B cell (primary cell): ENCODE measurements around the gene HBS1L. TPM values are rescaled to one million over a fixed set of nuclear protein-coding genes. Genes with fewer than 3 reads are reported as not detected.

Source experiments
- ATAC-seq: fragments of 200-7000 bp; cut with Tn5 transposase; one replicate; pipeline ENCODE4 v1.10.0; 2021; ENCODE audit warnings: low read depth, mild to moderate bottlenecking, moderate number of reproducible peaks, moderate library complexity
- CTCF ChIA-PET: fragments of 350-600 bp; sonication (Branson Sonifier 250); formaldehyde crosslinking; loops from one replicate; lab custom pipeline; 2021; ENCODE audit warnings: antibody characterized with exemption, inconsistent platforms; lab: Charles Lee
- POLR2A ChIA-PET: fragments of 350-600 bp; sonication (Branson Sonifier 250); formaldehyde crosslinking; loops from one replicate; lab custom pipeline; 2021; ENCODE audit warnings: antibody characterized with exemption; lab: Charles Lee
- DNase-seq: peaks from one replicate; pipeline ENCODE4 v3.0.0; 2013
- H2AFZ ChIP-seq: 2 replicates; pipeline ENCODE4 v1.6.1; 2012; ENCODE audit warnings: mild to moderate bottlenecking, low read depth, low read length; ENCODE audit not compliant: insufficient read depth, poor library complexity, severe bottlenecking
- H3K27ac ChIP-seq, 2 donors: 1 replicate in 1 of 2; 2 replicates in 1 of 2; pipeline ENCODE4 v1.5.1; 2012 to 2013; ENCODE audit warnings: low read length in 2 of 2, mild to moderate bottlenecking in 2 of 2, moderate library complexity in 1 of 2
- H3K27me3 ChIP-seq, 4 experiments: fragments of 200-600 bp in 1 of 4; sonication (generic) in 1 of 4; replicated peaks in 1 of 4; 1 replicate in 2 of 4; 2 replicates in 2 of 4; pipeline versions ENCODE4 v1.6.1 to v1.7.0; 2013 to 2016; ENCODE audit warnings: low read length in 3 of 4, mild to moderate bottlenecking in 2 of 4, mixed read lengths in 1 of 4, moderate library complexity in 1 of 4; ENCODE audit not compliant: insufficient read depth in 4 of 4, control insufficient read depth in 3 of 4; ENCODE audit errors: control extremely low read depth in 1 of 4
- H3K36me3 ChIP-seq, 2 experiments: replicated peaks in 1 of 2; 1 replicate in 1 of 2; 2 replicates in 1 of 2; pipeline versions ENCODE4 v1.6.1 to v1.7.1; 2013; ENCODE audit warnings: low read length in 1 of 2; ENCODE audit not compliant: insufficient read depth in 2 of 2, control insufficient read depth in 1 of 2; ENCODE audit errors: control extremely low read depth in 1 of 2, extremely low read depth in 1 of 2
- H3K4me1 ChIP-seq, 2 donors: fragments of 200-600 bp in 1 of 2; sonication (generic) in 1 of 2; 1 replicate in 1 of 2; 2 replicates in 1 of 2; pipeline versions ENCODE4 v1.5.1 to v1.6.1; 2013 to 2017; ENCODE audit warnings: low read length in 2 of 2; ENCODE audit not compliant: control insufficient read depth in 2 of 2, insufficient read depth in 2 of 2
- H3K4me2 ChIP-seq: replicated peaks from 2 replicates; pipeline ENCODE3; 2012; ENCODE audit warnings: mild to moderate bottlenecking, low read depth, low read length; ENCODE audit not compliant: poor library complexity, severe bottlenecking
- H3K4me3 ChIP-seq, 5 experiments: fragments of 200-600 bp in 1 of 5; sonication (generic) in 1 of 5; 1 replicate in 3 of 5; 2 replicates in 2 of 5; pipeline versions ENCODE4 v1.5.1 to v1.7.0; 2011 to 2016; ENCODE audit warnings: low read length in 4 of 5, mild to moderate bottlenecking in 4 of 5, low read depth in 2 of 5, control low read depth in 1 of 5, moderate library complexity in 1 of 5; ENCODE audit not compliant: insufficient read depth in 1 of 5; ENCODE audit errors: control extremely low read depth in 1 of 5, extremely low read depth in 1 of 5
- H3K79me2 ChIP-seq: fragments of 200-600 bp; sonication (generic); one replicate; pipeline ENCODE4 v1.6.0; 2016; ENCODE audit warnings: low read length; ENCODE audit not compliant: control insufficient read depth, insufficient read depth
- H3K9ac ChIP-seq: fragments of 200-600 bp; sonication (generic); 2 replicates; pipeline ENCODE4 v1.6.1; 2017; ENCODE audit warnings: mild to moderate bottlenecking, low read length, moderate library complexity
- H3K9me3 ChIP-seq, 3 donors: one replicate each; pipeline versions ENCODE4 v1.6.1 to v1.7.1; 2013; ENCODE audit warnings: low read length in 2 of 3; ENCODE audit not compliant: control insufficient read depth in 2 of 3, insufficient read depth in 1 of 3; ENCODE audit errors: control extremely low read depth in 1 of 3
- H4K20me1 ChIP-seq: 2 replicates; pipeline ENCODE4 v1.6.0; 2012; ENCODE audit warnings: mild to moderate bottlenecking, low read length; ENCODE audit not compliant: insufficient read depth, control insufficient read depth, poor library complexity, severe bottlenecking
- H3K27ac Mint-ChIP-seq: one replicate; pipeline ENCODE4 v1.8.0; 2021; ENCODE audit warnings: mixed read lengths
- H3K27me3 Mint-ChIP-seq: one replicate; pipeline ENCODE4 v1.8.0; 2021; ENCODE audit warnings: mixed read lengths
- H3K4me1 Mint-ChIP-seq: one replicate; pipeline ENCODE4 v1.8.0; 2021; ENCODE audit warnings: mixed read lengths
- H3K4me3 Mint-ChIP-seq: one replicate; pipeline ENCODE4 v1.8.0; 2021; ENCODE audit warnings: mixed read lengths
- H3K9me3 Mint-ChIP-seq: one replicate; pipeline ENCODE4 v1.8.0; 2022; ENCODE audit warnings: mixed read lengths; ENCODE audit not compliant: insufficient read depth
- CTCF ChIP-seq: fragments of 200-600 bp; IDR thresholded peaks from one replicate; pipeline ENCODE4 v1.8.0; 2022; ENCODE audit warnings: antibody characterized with exemption, mild to moderate bottlenecking
- EZH2 ChIP-seq: IDR thresholded peaks from 2 replicates; pipeline ENCODE4 v1.6.1; 2012; ENCODE audit warnings: borderline replicate concordance, low read depth, mild to moderate bottlenecking, moderate library complexity, low read length; ENCODE audit not compliant: insufficient read depth, poor library complexity, severe bottlenecking
- whole genome bisulfite sequencing: methylation state at CpG from one replicate; pipeline ENCODE4 v1.1.5; 2013; ENCODE audit warnings: missing lambda C conversion rate; ENCODE audit not compliant: insufficient coverage; 5-methylcytosine and 5-hydroxymethylcytosine counted together
- intact Hi-C: fragments of 100-400 bp; cut with micrococcal nuclease; formaldehyde crosslinking; loops from one replicate; pipeline ENCODE4 v1.10.0; 2022
- polyA plus RNA-seq: library from polyadenylated mRNA; depleted of rRNA; stranded (reverse); fragments of >200 nt; gene quantifications from 2 replicates; pipeline ENCODE4 v1.2.3, GENCODE V29; 2012
- total RNA-seq, 2 donors: library from RNA; stranded (reverse); fragments of 120-200 nt in 1 of 2; gene quantifications; 1 replicate in 1 of 2; 2 replicates in 1 of 2; pipeline versions ENCODE4 v1.2.3 to v1.2.4, GENCODE V29; 2013 to 2022

HBS1L gene
- total and polyA plus RNA-seq, 2 donors (not counting 1 experiment from before 2014, with no cell fraction given): 10.3 to 58.2 TPM

- ATAC-seq: no peak
- H3K79me2 ChIP-seq: peaks cover 5% of the 10 kb centered on the region
- peaks cover 0 to 2% of the 10 kb centered on the region in 2 donors for H3K4me1 ChIP-seq
- POLR2A ChIA-PET: no interaction called here
- CTCF ChIA-PET: no interaction called here
- no peak overlapping the region for H3K4me3 Mint-ChIP-seq
- H3K9me3 Mint-ChIP-seq: no peaks in the 10 kb centered on the region
- no CpG with 5 or more reads among the region's 3 CpGs for WGBS
- TF ChIP-seq EZH2 (no peak), CTCF (no peak)
- intact Hi-C loops: no loop called here
- H3K4me1 Mint-ChIP-seq: peaks cover 22% of the 10 kb centered on the region
- no peaks in the 10 kb centered on the region for H4K20me1 ChIP-seq
- no peak overlapping the region for H3K27ac ChIP-seq
- no peaks in the 10 kb centered on the region for H3K9me3 ChIP-seq
- H3K27me3 ChIP-seq: no peaks in the 10 kb centered on the region
- peaks cover 3% of the 10 kb centered on the region in 2 experiments for H3K36me3 ChIP-seq
- H3K27ac Mint-ChIP-seq: no peak overlapping the region
- no peak overlapping the region for H3K4me3 ChIP-seq
- no peaks in the 10 kb centered on the region for H3K27me3 Mint-ChIP-seq
- no peak overlapping the region for H3K9ac ChIP-seq
- no peak for DNase-seq
- no peak overlapping the region for H3K4me2 ChIP-seq
- H2AFZ ChIP-seq: no peak overlapping the region
These were observed 41.4 kb downstream of the HBS1L start for GRCh38 chr6:135013211-135013610.

- Histone ChIP-seq H3K27me3 (no peaks in the 10 kb centered on the region), H2AFZ (no peak overlapping the region), H3K79me2 (peaks cover 5% of the 10 kb centered on the region), H3K4me2 (no peak overlapping the region), H3K9ac (no peak overlapping the region), H3K36me3 (peaks cover 3% of the 10 kb centered on the region in 2 experiments), H3K27ac (no peak overlapping the region), H3K9me3 (no peaks in the 10 kb centered on the region), H4K20me1 (no peaks in the 10 kb centered on the region), H3K4me1 (peaks cover 0 to 4% of the 10 kb centered on the region in 2 donors), H3K4me3 (no peak overlapping the region)
- no peak for DNase-seq
- ChIA-PET CTCF (no interaction called here), POLR2A (no interaction called here)
- Mint-ChIP-seq H3K27me3 (no peaks in the 10 kb centered on the region), H3K4me1 (peaks cover 26% of the 10 kb centered on the region), H3K9me3 (no peaks in the 10 kb centered on the region), H3K27ac (no peak overlapping the region), H3K4me3 (no peak overlapping the region)
- no peak for ATAC-seq
- TF ChIP-seq EZH2: no peak
- no peak for TF ChIP-seq CTCF
- intact Hi-C loops: no loop called here
These were observed 41.9 kb downstream of the HBS1L start for GRCh38 chr6:135012764-135013163.
